Adrenal gland (tissue), 12 donors: ENCODE results near the gene ABCC3. TPM values are rescaled to one million over a fixed set of nuclear protein-coding genes. Genes with fewer than 3 reads are reported as not detected.

Source experiments
- DNase-seq, 7 donors: peaks; one replicate each; pipeline ENCODE4 v3.0.0-alpha.2; 2019 to 2020
- H3K27ac ChIP-seq, 5 donors: fragments of 200-600 bp; sonication (generic) in 4 of 5; 1 replicate in 3 of 5; 2 replicates in 2 of 5; pipeline versions ENCODE4 v1.5.1 to v1.8.0; 2016 to 2020; ENCODE audit warnings: mild to moderate bottlenecking in 1 of 5
- H3K27me3 ChIP-seq: fragments of 200-600 bp; 2 replicates; pipeline ENCODE4 v1.8.0; 2021
- H3K36me3 ChIP-seq, 2 donors: fragments of 200-600 bp; replicated peaks in 1 of 2; 1 replicate in 1 of 2; 2 replicates in 1 of 2; pipeline versions ENCODE4 v1.5.1 to v1.8.0; 2018 to 2022
- H3K4me1 ChIP-seq, 2 donors: fragments of 200-600 bp; replicated peaks in 1 of 2; 1 replicate in 1 of 2; 2 replicates in 1 of 2; pipeline versions ENCODE4 v1.5.1 to v1.8.0; 2018 to 2021
- H3K4me3 ChIP-seq, 4 donors: fragments of 200-600 bp; sonication (generic) in 3 of 4; one replicate each; pipeline ENCODE4 v1.5.1; 2016 to 2018
- H3K9me3 ChIP-seq, 3 donors: fragments of 200-600 bp; sonication (generic) in 1 of 3; replicated peaks in 1 of 3; 1 replicate in 2 of 3; 2 replicates in 1 of 3; pipeline versions ENCODE4 v1.5.1 to v1.8.0; 2016 to 2021
- POLR2A ChIP-seq, 2 donors: fragments of 450-650 bp; IDR thresholded peaks; one replicate each; pipeline ENCODE4 v1.6.1; 2017; ENCODE audit warnings: antibody characterized with exemption in 2 of 2, mild to moderate bottlenecking in 2 of 2, moderate library complexity in 1 of 2
- WGBS, 4 donors: extraction: QIAGEN DNeasy Blood & Tissue Kit in 2 of 4; methylation state at CpG; one replicate each; pipeline versions ENCODE4 v1.1.5 to v1.1.7; 2013 to 2017; 5-methylcytosine and 5-hydroxymethylcytosine counted together
- intact Hi-C, 2 donors: fragments of 100-400 bp; cut with DNase I; formaldehyde crosslinking; loops; one replicate each; pipeline versions ENCODE4 v1.14.1 to v1.15.0; 2022 to 2023
- polyA plus RNA-seq, 3 donors: library from polyadenylated mRNA; stranded (reverse); fragments of 200-250 nt in 2 of 3; fragments of 350-450 nt in 1 of 3; fragmentation: Illumina TruSeq in 1 of 3; extraction: RNeasy Lipid Tissue Mini Kit (QIAGEN cat#74804) in 1 of 3; gene quantifications; one replicate each; pipeline ENCODE4 v1.2.3, GENCODE V29; 2013 to 2014
- total RNA-seq, 9 donors: library from RNA; depleted of rRNA in 4 of 9; stranded (reverse); fragments of >200 nt in 4 of 9; fragments of 120-200 nt in 1 of 9; fragmentation: NEBNext Ultra II Directional in 1 of 9; extraction: Animal tissue kit (Norgen Biotek cat#: 25700) in 1 of 9; gene quantifications; one replicate each; pipeline versions ENCODE4 v1.1.0 to v1.2.4, GENCODE V29; 2013 to 2023
- TF ChIP-seq, protein P1 (sequence below), 6 experiments: fragments of 450-650 bp in 4 of 6; fragments of 200-600 bp in 2 of 6; sonication (generic) in 1 of 6; IDR thresholded peaks; 1 replicate in 5 of 6; 2 replicates in 1 of 6; pipeline versions ENCODE4 v1.5.1 to v1.8.0; 2016 to 2021; ENCODE audit warnings: antibody characterized with exemption in 6 of 6, mild to moderate bottlenecking in 2 of 6, moderate library complexity in 1 of 6
- donor health status: healthy with polysubstance abuse.
- donor health status: Bipolar disorder and iron deficiency.
- donor health status: DM: yes; HTN: yes; CAD: no.
- donor health status: DM: no; HTN: no; CAD: no.
- donor health status: DM: no; HTN: no; CAD: no.
- donor health status: DM: yes; HTN: yes; CAD: no.

Gene ABCC3
- total and polyA plus RNA-seq, 12 donors = 7.2 to 448 (median 262) TPM

DNA sequence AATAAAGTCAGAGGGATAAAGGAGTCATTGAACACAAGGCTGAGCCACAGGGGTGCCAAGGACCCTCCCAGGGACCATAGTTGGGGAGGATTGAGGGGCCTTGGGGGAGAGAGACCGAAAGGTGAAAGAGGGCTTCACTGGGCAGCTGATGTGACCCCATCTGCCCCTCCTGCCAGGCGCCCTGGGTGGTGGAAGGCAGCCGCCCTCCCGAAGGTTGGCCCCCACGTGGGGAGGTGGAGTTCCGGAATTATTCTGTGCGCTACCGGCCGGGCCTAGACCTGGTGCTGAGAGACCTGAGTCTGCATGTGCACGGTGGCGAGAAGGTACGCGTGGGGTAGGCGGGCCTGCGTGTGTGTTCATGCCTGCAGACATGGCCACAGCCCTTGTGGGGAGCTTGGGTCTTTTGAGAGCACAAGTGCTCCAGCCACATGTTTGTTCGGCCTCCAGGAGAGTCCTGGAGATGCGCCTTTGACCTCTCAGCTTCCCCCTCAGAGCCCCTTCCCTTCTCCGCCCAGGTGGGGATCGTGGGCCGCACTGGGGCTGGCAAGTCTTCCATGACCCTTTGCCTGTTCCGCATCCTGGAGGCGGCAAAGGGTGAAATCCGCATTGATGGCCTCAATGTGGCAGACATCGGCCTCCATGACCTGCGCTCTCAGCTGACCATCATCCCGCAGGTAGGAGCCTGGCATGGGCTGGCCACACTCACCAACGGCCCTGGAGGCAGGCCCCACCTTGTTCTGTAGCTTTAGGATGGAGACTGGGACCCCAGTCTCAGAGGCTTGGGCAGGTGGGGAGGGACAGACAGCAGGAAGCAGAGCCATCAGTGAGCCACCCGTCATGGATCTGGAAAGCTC, 49.0 kb downstream of the ABCC3 start:
- DNase-seq = peak in 3 of 7 donors; percentile 18 to 32 (median 26)
- Histone ChIP-seq H3K36me3 (peaks cover 0 to under 1% of the 10 kb centered on the region in 2 donors), H3K4me1 (peaks cover 30 to 50% of the 10 kb centered on the region in 2 donors), H3K4me3 (no peak overlapping the region), H3K27ac (peak overlapping the region in 4 of 5 donors; percentile 42 to 87 (median 79)), H3K27me3 (no peaks in the 10 kb centered on the region), H3K9me3 (no peaks in the 10 kb centered on the region)
- intact Hi-C loops = loop anchor here in 1 of 2 donors (5.0 kb wide), 1 partner anchor 51 kb away; the partner anchor contains the start of gene ABCC3
- no peak for TF ChIP-seq POLR2A (IDR thresholded peaks at IDR 0.05)
- TF ChIP-seq, protein P1, sequence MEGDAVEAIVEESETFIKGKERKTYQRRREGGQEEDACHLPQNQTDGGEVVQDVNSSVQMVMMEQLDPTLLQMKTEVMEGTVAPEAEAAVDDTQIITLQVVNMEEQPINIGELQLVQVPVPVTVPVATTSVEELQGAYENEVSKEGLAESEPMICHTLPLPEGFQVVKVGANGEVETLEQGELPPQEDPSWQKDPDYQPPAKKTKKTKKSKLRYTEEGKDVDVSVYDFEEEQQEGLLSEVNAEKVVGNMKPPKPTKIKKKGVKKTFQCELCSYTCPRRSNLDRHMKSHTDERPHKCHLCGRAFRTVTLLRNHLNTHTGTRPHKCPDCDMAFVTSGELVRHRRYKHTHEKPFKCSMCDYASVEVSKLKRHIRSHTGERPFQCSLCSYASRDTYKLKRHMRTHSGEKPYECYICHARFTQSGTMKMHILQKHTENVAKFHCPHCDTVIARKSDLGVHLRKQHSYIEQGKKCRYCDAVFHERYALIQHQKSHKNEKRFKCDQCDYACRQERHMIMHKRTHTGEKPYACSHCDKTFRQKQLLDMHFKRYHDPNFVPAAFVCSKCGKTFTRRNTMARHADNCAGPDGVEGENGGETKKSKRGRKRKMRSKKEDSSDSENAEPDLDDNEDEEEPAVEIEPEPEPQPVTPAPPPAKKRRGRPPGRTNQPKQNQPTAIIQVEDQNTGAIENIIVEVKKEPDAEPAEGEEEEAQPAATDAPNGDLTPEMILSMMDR (IDR thresholded peaks at IDR 0.05) = no peak
- WGBS, 4 donors = 91 to 96% (median 93%) methylated on average over 15 to 28 of the region's 28 CpGs

DNA sequence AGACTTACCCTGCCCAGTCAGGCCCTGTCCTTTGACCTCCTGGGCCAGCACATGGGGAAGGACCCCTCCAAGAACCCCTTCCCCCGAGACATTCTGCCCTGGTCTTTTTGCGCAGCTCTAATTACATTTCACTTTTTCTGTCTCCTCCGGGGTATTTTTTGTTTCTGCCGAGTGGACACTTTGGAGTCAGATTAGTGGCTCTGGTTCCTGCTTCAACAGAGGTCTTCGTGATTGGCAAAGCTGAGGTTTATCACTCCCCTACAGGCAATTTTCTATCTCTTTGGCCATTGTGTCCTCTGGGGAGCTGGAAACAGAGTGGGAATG, 49.6 kb downstream of the ABCC3 start:
- Histone ChIP-seq H3K27ac (peak overlapping the region in 3 of 5 donors; percentile 17 to 91 (median 87)), H3K4me3 (no peak overlapping the region), H3K4me1 (peaks cover 35 to 56% of the 10 kb centered on the region in 2 donors), H3K36me3 (no peaks in the 10 kb centered on the region), H3K9me3 (no peaks in the 10 kb centered on the region), H3K27me3 (no peaks in the 10 kb centered on the region)
- WGBS, 4 donors = 83 to 94% (median 86%) methylated on average over 5 of the region's 5 CpGs
- TF ChIP-seq POLR2A (IDR thresholded peaks at IDR 0.05) = no peak
- TF ChIP-seq, protein P1 (IDR thresholded peaks at IDR 0.05) = no peak
- DNase-seq = no peak
- intact Hi-C loops = loop anchor here in 1 of 2 donors (5.0 kb wide), 1 partner anchor 52 kb away; the partner anchor contains the start of gene ABCC3

DNA sequence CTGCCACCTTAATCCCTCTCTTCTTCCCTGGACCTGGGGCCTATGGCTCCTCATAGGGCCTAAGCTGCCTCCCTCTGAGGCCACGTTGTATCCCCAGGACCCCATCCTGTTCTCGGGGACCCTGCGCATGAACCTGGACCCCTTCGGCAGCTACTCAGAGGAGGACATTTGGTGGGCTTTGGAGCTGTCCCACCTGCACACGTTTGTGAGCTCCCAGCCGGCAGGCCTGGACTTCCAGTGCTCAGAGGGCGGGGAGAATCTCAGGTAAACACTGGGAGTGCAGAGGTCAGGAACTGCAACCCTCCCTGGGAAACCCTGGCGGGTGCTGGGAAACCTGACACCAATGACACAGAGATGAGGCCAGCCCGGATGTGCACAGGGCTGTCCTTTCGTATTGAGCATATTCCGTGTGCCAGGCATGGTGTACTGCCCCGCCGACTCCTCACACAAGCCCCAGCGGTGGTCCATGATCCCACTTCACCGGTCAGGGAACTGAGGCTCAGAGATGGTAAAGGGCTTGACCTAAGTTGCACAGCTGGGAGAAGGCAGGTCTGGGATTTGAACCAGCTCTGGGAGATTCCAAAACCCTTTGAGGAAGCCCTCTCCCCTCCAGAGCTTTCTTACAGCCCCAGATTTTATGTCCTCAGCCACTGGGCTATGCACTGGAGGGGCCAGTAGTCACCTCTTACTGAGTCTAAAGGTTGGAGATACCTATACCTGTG, 50.1 kb downstream of the ABCC3 start:
- Histone ChIP-seq H3K4me1 (peaks cover 40 to 61% of the 10 kb centered on the region in 2 donors), H3K9me3 (no peaks in the 10 kb centered on the region)
- intact Hi-C loops = loop anchor here in 1 of 2 donors (5.0 kb wide), 1 partner anchor 52 kb away; the partner anchor contains the start of gene ABCC3

More for the DNA sequence above, 50.1 kb downstream of the ABCC3 start:
- Histone ChIP-seq H3K36me3 (no peaks in the 10 kb centered on the region), H3K27ac (peak overlapping the region in 3 of 5 donors; percentile 17 to 91 (median 87)), H3K4me3 (no peak overlapping the region), H3K27me3 (no peaks in the 10 kb centered on the region)
- peak in 4 of 7 donors; percentile 44 to 52 (median 48) for DNase-seq
- TF ChIP-seq, protein P1 (IDR thresholded peaks at IDR 0.05) = no peak
- no peak for TF ChIP-seq POLR2A (IDR thresholded peaks at IDR 0.05)
- 79 to 83% (median 81%) methylated on average over 8 to 15 of the region's 15 CpGs for WGBS, 4 donors
